ENCODE data around the gene SLC25A41. TPM values are rescaled to one million over a fixed set of nuclear protein-coding genes. Genes with fewer than 3 reads are reported as not detected.
A peak's percentile ranks its signal among the peaks of the same experiment; 100 is the strongest.

Gene SLC25A41
- total and polyA plus RNA-seq, 9 of the 15 experiments (the other 6 are each of a cell fraction or from before 2014, with no cell fraction given) = 0.08 to 4.2 (median 1.6) TPM

- TF ChIP-seq CTCFL (IDR thresholded peaks at IDR 0.05; ENCODE audit: borderline replicate concordance, insufficient read depth, low read depth, low read length, poor library complexity, severe bottlenecking) (peak; percentile 90), ATF7 (IDR thresholded peaks at IDR 0.05) (peak; percentile 50), E2F6 (IDR thresholded peaks at IDR 0.05; ENCODE audit: borderline replicate concordance in 1 of 2, extremely low read depth in 1 of 2, insufficient read depth in 1 of 2, insufficient read length in 1 of 2, low read depth in 1 of 2, low read length in 1 of 2, poor library complexity in 1 of 2, severe bottlenecking in 1 of 2) (peak in 1 of 2 experiments; percentile 8), CBX2 (IDR thresholded peaks at IDR 0.05; ENCODE audit: insufficient read depth, low read length, poor library complexity, severe bottlenecking) (no peak), MIER1 (IDR thresholded peaks at IDR 0.05; ENCODE audit: low read depth) (no peak), ZNF766 (CRISPR knock-in tag; conservative IDR thresholded peaks at IDR 0.05) (no peak), CTCF (IDR thresholded peaks at IDR 0.05 in 2 of 3, conservative IDR thresholded peaks at IDR 0.05 in 1 of 3; ENCODE audit: insufficient read depth in 2 of 3, low read depth in 1 of 3, low read length in 3 of 3) (peak; percentile 82 to 90 (median 82)), CXXC5 (CRISPR knock-in tag; IDR thresholded peaks at IDR 0.05) (peak; percentile 8; the same call in 1 of the 2 replicates), HMG20A (CRISPR knock-in tag; conservative IDR thresholded peaks at IDR 0.05) (no peak), RBM14 (IDR thresholded peaks at IDR 0.05; ENCODE audit: borderline replicate concordance, insufficient read depth, low read depth, low read length) (no peak), CHAMP1 (IDR thresholded peaks at IDR 0.05) (no peak), ZNF778 (CRISPR knock-in tag; IDR thresholded peaks at IDR 0.05) (no peak), TEAD2 (tag; IDR thresholded peaks at IDR 0.05) (no peak), ZNF699 (CRISPR knock-in tag; IDR thresholded peaks at IDR 0.05; ENCODE audit: insufficient replicate concordance) (no peak), ASH1L (IDR thresholded peaks at IDR 0.05; ENCODE audit: borderline replicate concordance, low read depth, partially characterized antibody) (no peak), JUND (IDR thresholded peaks at IDR 0.05; ENCODE audit: borderline replicate concordance, low read depth, low read length) (no peak; the same call in 1 of the 2 replicates), JUND (tag; IDR thresholded peaks at IDR 0.05; ENCODE audit: borderline replicate concordance, low read depth, low read length) (peak; percentile 22; the same call in 1 of the 3 replicates), BMI1 (IDR thresholded peaks at IDR 0.05; ENCODE audit: low read length) (no peak), PML (IDR thresholded peaks at IDR 0.05; ENCODE audit: low read length) (no peak)
These were observed 48.2 kb upstream of the SLC25A41 start, which contains the start of gene DENND1C (continued) for GRCh38 chr19:6481541-6482342.
